ENCODE results near the gene CBX4.

- TF ChIP-seq CTCF (IDR thresholded peaks at IDR 0.05) (no peak), POLR2A (IDR thresholded peaks at IDR 0.05) (no peak), POLR2AphosphoS5 (IDR thresholded peaks at IDR 0.05) (no peak)
These were observed 10.7 kb upstream of the CBX4 start for GRCh38 chr17:79849953-79850352.

Measured in gastroesophageal sphincter (tissue), 3 donors.